Stimulated activated naive CD4-positive, alpha-beta T cell (primary cell): ENCODE results near the gene MUC5B.

Experiments
- DNase-seq, 6 experiments: peaks; one replicate each; lab custom pipeline; 2025; lab: John Stamatoyannopoulos, UW

Gene MUC5B

GRCh38 chr11:1267441-1268100 is 44.7 kb downstream of the MUC5B start:
- DNase-seq, result peak in 1 of 6 experiments; percentile 58

- DNase-seq, result no peak
Measured at GRCh38 chr11:1269957-1270356, 47.1 kb downstream of the MUC5B start.

GRCh38 chr11:1270476-1270875 is 47.6 kb downstream of the MUC5B start:
- no peak for DNase-seq

- no peak for DNase-seq
Measured at GRCh38 chr11:1271002-1271401, 48.1 kb downstream of the MUC5B start.

- DNase-seq, result no peak
Measured at GRCh38 chr11:1271406-1271805, 48.5 kb downstream of the MUC5B start.

GRCh38 chr11:1271927-1272326 is 49.1 kb downstream of the MUC5B start:
- DNase-seq, result no peak

GRCh38 chr11:1272531-1272930 is 49.7 kb downstream of the MUC5B start:
- no peak for DNase-seq

- DNase-seq, result no peak
Measured at GRCh38 chr11:1274501-1274900, 51.6 kb downstream of the MUC5B start.

- no peak for DNase-seq
Measured at GRCh38 chr11:1275021-1275420, 52.2 kb downstream of the MUC5B start.

GRCh38 chr11:1276041-1276790 is 53.4 kb downstream of the MUC5B start:
- no peak for DNase-seq

GRCh38 chr11:1276866-1277615 is 54.2 kb downstream of the MUC5B start:
- DNase-seq, result no peak

GRCh38 chr11:1277936-1278512 is 55.2 kb downstream of the MUC5B start:
- DNase-seq, result no peak

GRCh38 chr11:1278766-1279673 is 56.2 kb downstream of the MUC5B start:
- no peak for DNase-seq

GRCh38 chr11:1279674-1280055 is 56.8 kb downstream of the MUC5B start:
- DNase-seq, result no peak

- no peak for DNase-seq
Measured at GRCh38 chr11:1280116-1281035, 57.5 kb downstream of the MUC5B start.

- no peak for DNase-seq
Measured at GRCh38 chr11:1281326-1281973, 58.6 kb downstream of the MUC5B start.

GRCh38 chr11:1281974-1282365 is 59.1 kb downstream of the MUC5B start:
- no peak for DNase-seq

- no peak for DNase-seq
Measured at GRCh38 chr11:1283091-1283511, 60.2 kb downstream of the MUC5B start.

- DNase-seq, result no peak
Measured at GRCh38 chr11:1283906-1284305, 61.0 kb downstream of the MUC5B start.

GRCh38 chr11:1285316-1285744 is 62.5 kb downstream of the MUC5B start:
- no peak for DNase-seq
